ENCODE results near the gene SCFD2.

- TF ChIP-seq, protein P1, sequence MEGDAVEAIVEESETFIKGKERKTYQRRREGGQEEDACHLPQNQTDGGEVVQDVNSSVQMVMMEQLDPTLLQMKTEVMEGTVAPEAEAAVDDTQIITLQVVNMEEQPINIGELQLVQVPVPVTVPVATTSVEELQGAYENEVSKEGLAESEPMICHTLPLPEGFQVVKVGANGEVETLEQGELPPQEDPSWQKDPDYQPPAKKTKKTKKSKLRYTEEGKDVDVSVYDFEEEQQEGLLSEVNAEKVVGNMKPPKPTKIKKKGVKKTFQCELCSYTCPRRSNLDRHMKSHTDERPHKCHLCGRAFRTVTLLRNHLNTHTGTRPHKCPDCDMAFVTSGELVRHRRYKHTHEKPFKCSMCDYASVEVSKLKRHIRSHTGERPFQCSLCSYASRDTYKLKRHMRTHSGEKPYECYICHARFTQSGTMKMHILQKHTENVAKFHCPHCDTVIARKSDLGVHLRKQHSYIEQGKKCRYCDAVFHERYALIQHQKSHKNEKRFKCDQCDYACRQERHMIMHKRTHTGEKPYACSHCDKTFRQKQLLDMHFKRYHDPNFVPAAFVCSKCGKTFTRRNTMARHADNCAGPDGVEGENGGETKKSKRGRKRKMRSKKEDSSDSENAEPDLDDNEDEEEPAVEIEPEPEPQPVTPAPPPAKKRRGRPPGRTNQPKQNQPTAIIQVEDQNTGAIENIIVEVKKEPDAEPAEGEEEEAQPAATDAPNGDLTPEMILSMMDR (IDR thresholded peaks at IDR 0.05; ENCODE audit: borderline replicate concordance, extremely low read depth, low read length, poor library complexity, severe bottlenecking), result no peak
- TF ChIP-seq EZH2 (IDR thresholded peaks at IDR 0.05; ENCODE audit: borderline replicate concordance, low read depth, low read length, severe bottlenecking), result no peak
Observed at GRCh38 chr4:52982946-52983340, 382.9 kb downstream of the SCFD2 start.

All from DND-41 (cell line).